Ovary (tissue), 9 donors: ENCODE results near the gene NUDC. TPM values are rescaled to one million over a fixed set of nuclear protein-coding genes. Genes with fewer than 3 reads are reported as not detected.
"Not testable (repeated sequence)": the region's sequence is repeated elsewhere in the genome, so short reads cannot be mapped to it uniquely, and the experiment has no call there.

ENCODE experiments used
- DNase-seq, 5 donors: peaks; one replicate each; pipeline ENCODE4 v3.0.0-alpha.2; 2019 to 2020
- H3K27ac ChIP-seq, 2 donors: fragments of 200-600 bp; one replicate each; pipeline versions ENCODE4 v1.5.1 to v1.8.0; 2019 to 2022
- H3K27me3 ChIP-seq: fragments of 200-600 bp; one replicate; pipeline ENCODE4 v1.8.0; 2022
- H3K36me3 ChIP-seq: fragments of 200-600 bp; sonication (generic); one replicate; pipeline ENCODE4 v1.5.1; 2019
- H3K4me1 ChIP-seq: one replicate; pipeline ENCODE4 v1.8.1; 2013; ENCODE audit warnings: mild to moderate bottlenecking, moderate library complexity; ENCODE audit not compliant: insufficient read depth
- H3K4me3 ChIP-seq: fragments of 200-600 bp; sonication (generic); one replicate; pipeline ENCODE4 v1.5.1; 2017
- H3K9me3 ChIP-seq, 2 donors: fragments of 200-600 bp in 1 of 2; sonication (generic) in 1 of 2; one replicate each; pipeline versions ENCODE4 v1.5.1 to v1.8.1; 2013 to 2019; ENCODE audit warnings: mild to moderate bottlenecking in 1 of 2, moderate library complexity in 1 of 2
- EP300 ChIP-seq: sonication (generic); formaldehyde crosslinking; IDR thresholded peaks from one replicate; pipeline ENCODE4 v1.6.1; 2017; ENCODE audit warnings: antibody characterized with exemption
- POLR2A ChIP-seq: fragments of 450-650 bp; IDR thresholded peaks from one replicate; pipeline ENCODE4 v1.6.1; 2017; ENCODE audit warnings: antibody characterized with exemption, mild to moderate bottlenecking, moderate library complexity
- WGBS, 3 donors: extraction: QIAGEN DNeasy Blood & Tissue Kit in 1 of 3; methylation state at CpG; one replicate each; pipeline versions ENCODE4 v1.1.5 to v1.1.7; 2013 to 2017; 5-methylcytosine and 5-hydroxymethylcytosine counted together
- intact Hi-C, 4 donors: fragments of 100-400 bp; cut with DNase I; formaldehyde crosslinking; loops; one replicate each; pipeline versions ENCODE4 v1.11.0 to v1.15.1; 2022 to 2023
- polyA plus RNA-seq, 2 donors: library from polyadenylated mRNA; stranded (reverse); fragments of 200-250 nt in 1 of 2; fragments of 350-450 nt in 1 of 2; fragmentation: Illumina TruSeq in 1 of 2; extraction: RNeasy Lipid Tissue Mini Kit (QIAGEN cat#74804) in 1 of 2; gene quantifications; one replicate each; pipeline ENCODE4 v1.2.3, GENCODE V29; 2013 to 2014
- total RNA-seq, 7 donors: library from RNA; depleted of rRNA in 2 of 7; stranded (reverse); fragments of >200 nt in 2 of 7; fragmentation: NEBNext Ultra II Directional in 3 of 7; extraction: Animal tissue kit (Norgen Biotek cat#: 25700) in 3 of 7; gene quantifications; one replicate each; pipeline versions ENCODE4 v1.1.0 to v1.2.4, GENCODE V29; 2016 to 2023
- TF ChIP-seq, protein P1 (sequence below), 3 donors: fragments of 450-650 bp in 2 of 3; fragments of 200-600 bp in 1 of 3; IDR thresholded peaks; one replicate each; pipeline versions ENCODE4 v1.5.1 to v1.8.0; 2016 to 2022; ENCODE audit warnings: antibody characterized with exemption in 3 of 3, mild to moderate bottlenecking in 1 of 3
- donor health status: DM: no; HTN: no; CAD: no; lungs with moderate emphysema.
- donor health status: DM: no; HTN: no; CAD: no.
- donor health status: Bipolar disorder and iron deficiency.
- donor health status: DM: yes; HTN: yes; CAD: no.
- donor health status: DM: no; HTN: no; CAD: no.
- donor health status: DM: yes; HTN: yes; CAD: no.

NUDC gene
- total and polyA plus RNA-seq, 9 donors: 32.8 to 76.7 (median 57.6) TPM

DNA sequence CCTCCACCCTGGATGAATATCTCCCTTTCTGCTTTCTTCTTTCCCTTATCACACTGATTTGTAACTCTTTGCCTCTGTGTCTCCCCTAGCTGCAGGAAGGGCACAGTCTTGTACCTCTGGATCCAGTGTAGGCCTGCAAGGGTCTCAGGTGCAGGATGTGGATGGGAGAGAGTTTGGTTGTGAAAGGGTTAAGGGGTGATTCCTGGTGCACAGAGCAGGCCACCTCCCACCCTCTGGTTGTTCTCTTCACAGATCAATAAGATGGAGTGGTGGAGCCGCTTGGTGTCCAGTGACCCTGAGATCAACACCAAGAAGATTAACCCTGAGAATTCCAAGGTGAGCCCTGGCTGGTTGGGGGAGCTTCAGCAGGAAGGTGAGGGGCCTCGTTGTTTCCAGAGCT, 23.6 kb downstream of the NUDC start:
- intact Hi-C loops: no loop called here
- Histone ChIP-seq H3K4me1 (peaks cover 2% of the 10 kb centered on the region), H3K27ac (no peak overlapping the region), H3K4me3 (no peak overlapping the region), H3K9me3 (no peaks in the 10 kb centered on the region), H3K36me3 (no peaks in the 10 kb centered on the region), H3K27me3 (no peaks in the 10 kb centered on the region)
- TF ChIP-seq EP300 (no peak), POLR2A (no peak)
- TF ChIP-seq, protein P1, sequence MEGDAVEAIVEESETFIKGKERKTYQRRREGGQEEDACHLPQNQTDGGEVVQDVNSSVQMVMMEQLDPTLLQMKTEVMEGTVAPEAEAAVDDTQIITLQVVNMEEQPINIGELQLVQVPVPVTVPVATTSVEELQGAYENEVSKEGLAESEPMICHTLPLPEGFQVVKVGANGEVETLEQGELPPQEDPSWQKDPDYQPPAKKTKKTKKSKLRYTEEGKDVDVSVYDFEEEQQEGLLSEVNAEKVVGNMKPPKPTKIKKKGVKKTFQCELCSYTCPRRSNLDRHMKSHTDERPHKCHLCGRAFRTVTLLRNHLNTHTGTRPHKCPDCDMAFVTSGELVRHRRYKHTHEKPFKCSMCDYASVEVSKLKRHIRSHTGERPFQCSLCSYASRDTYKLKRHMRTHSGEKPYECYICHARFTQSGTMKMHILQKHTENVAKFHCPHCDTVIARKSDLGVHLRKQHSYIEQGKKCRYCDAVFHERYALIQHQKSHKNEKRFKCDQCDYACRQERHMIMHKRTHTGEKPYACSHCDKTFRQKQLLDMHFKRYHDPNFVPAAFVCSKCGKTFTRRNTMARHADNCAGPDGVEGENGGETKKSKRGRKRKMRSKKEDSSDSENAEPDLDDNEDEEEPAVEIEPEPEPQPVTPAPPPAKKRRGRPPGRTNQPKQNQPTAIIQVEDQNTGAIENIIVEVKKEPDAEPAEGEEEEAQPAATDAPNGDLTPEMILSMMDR (IDR thresholded peaks at IDR 0.05): no peak
- WGBS, 3 donors: 43 to 70% (median 59%) methylated on average over 2 of the region's 2 CpGs
- DNase-seq: no peak

DNA sequence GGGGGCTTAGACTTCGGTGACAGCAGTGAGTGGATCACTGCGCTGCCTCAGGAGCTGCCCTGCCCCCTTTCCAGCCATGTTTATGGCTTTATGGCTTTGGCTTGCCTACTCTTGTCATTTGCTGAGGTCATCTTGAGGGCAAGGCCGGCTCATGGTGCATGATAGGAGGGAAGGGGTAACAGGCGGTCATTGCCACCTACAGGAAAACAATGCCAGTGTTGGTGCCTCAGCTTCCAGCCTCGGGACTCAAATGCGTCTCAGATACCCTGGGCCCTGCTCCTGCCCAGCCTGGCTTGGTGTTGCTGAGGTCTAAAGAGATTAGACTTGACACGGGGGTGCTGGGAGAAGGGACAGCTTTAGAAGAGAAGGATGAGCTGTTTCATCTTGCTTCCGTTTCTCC, 24.2 kb downstream of the NUDC start:
- H3K4me1 ChIP-seq: peaks cover 2% of the 10 kb centered on the region
- TF ChIP-seq, protein P1 (IDR thresholded peaks at IDR 0.05): no peak
- TF ChIP-seq POLR2A (no peak), EP300 (no peak)
- H3K4me3 ChIP-seq: no peak overlapping the region
- 61 to 66% (median 63%) methylated on average over 8 of the region's 8 CpGs for WGBS, 3 donors
- H3K27ac ChIP-seq: no peak overlapping the region
- DNase-seq: no peak
- H3K27me3 ChIP-seq: no peaks in the 10 kb centered on the region
- H3K36me3 ChIP-seq: no peaks in the 10 kb centered on the region
- intact Hi-C loops: no loop called here
- no peaks in the 10 kb centered on the region for H3K9me3 ChIP-seq

DNA sequence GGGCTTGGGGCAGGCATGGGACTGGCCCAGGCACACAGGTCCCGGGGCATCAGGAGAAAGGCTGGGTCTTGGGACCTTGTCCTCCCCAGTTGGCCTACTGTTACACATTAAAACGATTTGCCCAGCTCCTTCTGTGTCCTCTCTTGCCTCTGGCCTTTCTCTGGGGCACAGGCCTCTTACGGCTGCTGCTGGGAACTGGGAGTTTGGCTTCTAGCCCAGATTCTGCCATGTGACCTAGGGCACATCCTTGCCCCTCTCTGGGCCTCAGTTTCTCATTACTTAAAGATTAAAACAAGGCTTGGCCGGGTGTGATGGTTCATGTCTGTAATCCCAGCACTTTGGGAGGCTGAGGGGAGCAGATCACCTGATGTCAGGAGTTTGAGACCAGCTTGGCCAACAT, 24.7 kb downstream of the NUDC start:
- Histone ChIP-seq H3K36me3 (no peaks in the 10 kb centered on the region), H3K9me3 (no peaks in the 10 kb centered on the region), H3K27me3 (no peaks in the 10 kb centered on the region), H3K27ac (no peak overlapping the region), H3K4me1 (peaks cover 2% of the 10 kb centered on the region), H3K4me3 (no peak overlapping the region)
- no peak for TF ChIP-seq EP300
- TF ChIP-seq, protein P1 (IDR thresholded peaks at IDR 0.05): no peak
- no peak for TF ChIP-seq POLR2A
- WGBS, 3 donors: 64 to 83% (median 75%) methylated on average over 4 of the region's 4 CpGs
- DNase-seq: no peak
- intact Hi-C loops: no loop called here

DNA sequence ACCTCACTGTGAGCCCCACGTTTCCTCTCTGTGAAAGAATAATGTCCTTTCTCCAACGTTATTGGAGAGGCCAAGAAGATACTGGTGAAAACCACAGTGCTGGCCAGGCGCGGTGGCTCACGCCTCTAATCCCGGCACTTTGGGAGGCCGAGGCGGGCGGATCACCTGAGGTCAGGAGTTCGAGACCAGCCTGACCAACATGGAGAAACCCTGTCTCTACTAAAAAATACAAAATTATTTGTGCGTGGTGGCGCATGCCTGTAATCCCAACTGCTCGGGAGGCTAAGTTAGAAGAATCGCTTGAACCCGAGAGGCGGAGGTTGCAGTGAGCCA, 27.1 kb downstream of the NUDC start:
- DNase-seq, H3K4me3 ChIP-seq, H3K27ac ChIP-seq, H3K36me3 ChIP-seq, H3K9me3 ChIP-seq, intact Hi-C loops, H3K4me1 ChIP-seq, H3K27me3 ChIP-seq: not testable (repeated sequence)
- WGBS, 3 donors: 88 to 90% (median 89%) methylated on average over 16 of the region's 16 CpGs

DNA sequence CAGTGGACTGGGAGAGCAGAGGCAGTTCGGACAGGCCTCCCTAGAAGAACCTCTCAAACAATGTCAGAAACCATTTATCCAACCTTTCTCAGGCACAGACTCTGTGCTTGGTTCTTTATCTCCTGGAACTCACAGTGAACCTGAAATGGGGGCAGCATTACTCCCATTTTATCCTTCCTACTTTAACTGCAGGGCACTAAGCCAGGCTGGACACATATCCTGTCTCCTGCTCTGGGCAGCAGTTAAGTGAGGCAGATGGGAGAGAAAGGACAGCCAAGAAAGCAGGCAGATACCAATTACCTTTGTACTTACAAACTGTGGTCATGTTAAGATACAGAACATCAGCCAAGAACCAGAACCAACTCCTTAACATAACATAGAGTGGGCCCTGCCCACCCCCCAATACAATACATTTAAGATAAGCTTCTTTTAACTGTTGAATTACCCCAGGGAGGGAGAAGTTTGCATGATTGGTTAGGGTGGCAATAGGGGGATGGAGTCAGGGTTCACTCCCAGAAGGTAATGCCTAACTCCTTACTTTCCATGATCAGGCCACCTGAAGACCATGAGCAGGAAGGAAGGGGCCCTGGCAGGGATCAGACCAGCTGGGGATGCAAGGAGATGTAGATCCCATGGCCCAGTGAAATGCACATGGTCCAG, 27.9 kb downstream of the NUDC start:
- Histone ChIP-seq H3K27me3 (no peaks in the 10 kb centered on the region), H3K4me1 (peaks cover 2% of the 10 kb centered on the region), H3K9me3 (no peaks in the 10 kb centered on the region), H3K36me3 (no peaks in the 10 kb centered on the region), H3K27ac (no peak overlapping the region), H3K4me3 (no peak overlapping the region)
- 22 to 32% (median 25%) methylated on average over 1 of the region's 1 CpG for WGBS, 3 donors
- TF ChIP-seq POLR2A (no peak), EP300 (no peak)
- TF ChIP-seq, protein P1 (IDR thresholded peaks at IDR 0.05): no peak
- no peak for DNase-seq
- intact Hi-C loops: no loop called here
